Measurements from ENCODE around the gene ZNF565.
A peak's percentile ranks its signal among the peaks of the same experiment; 100 is the strongest.
"Not testable (repeated sequence)": the region's sequence is repeated elsewhere in the genome, so short reads cannot be mapped to it uniquely, and the experiment has no call there.

ZNF565 gene

GRCh38 chr19:36244066-36244465 lies 29.6 kb upstream of the ZNF565 start:
- H3K4me3 ChIP-seq (ENCODE audit: low read depth, low read length), result no peak overlapping the region
- no peaks in the 10 kb centered on the region for H3K27me3 ChIP-seq (ENCODE audit: control insufficient read depth, insufficient read depth, low read length)
- no peak overlapping the region for H3K9ac ChIP-seq (ENCODE audit: low read depth, low read length)
- no peaks in the 10 kb centered on the region for H3K36me3 ChIP-seq (ENCODE audit: control insufficient read depth, insufficient read depth, low read length)
- no peaks in the 10 kb centered on the region for H3K9me3 ChIP-seq (ENCODE audit: control insufficient read depth, insufficient read depth, low read length)
- peaks cover 15% of the 10 kb centered on the region for H3K4me1 ChIP-seq (ENCODE audit: control insufficient read depth, insufficient read depth, low read length)

- Histone ChIP-seq H3K36me3 (ENCODE audit: control insufficient read depth, insufficient read depth, low read length) (peaks cover 28% of the 10 kb centered on the region), H3K4me3 (ENCODE audit: low read depth, low read length) (no peak overlapping the region), H3K4me1 (ENCODE audit: control insufficient read depth, insufficient read depth, low read length) (peaks cover 9% of the 10 kb centered on the region), H3K27me3 (ENCODE audit: control insufficient read depth, insufficient read depth, low read length) (no peaks in the 10 kb centered on the region), H3K9ac (ENCODE audit: low read depth, low read length) (no peak overlapping the region), H3K9me3 (ENCODE audit: control insufficient read depth, insufficient read depth, low read length) (no peaks in the 10 kb centered on the region)
These were observed 22.5 kb upstream of the ZNF565 start for GRCh38 chr19:36236946-36237310.

- peaks cover 9% of the 10 kb centered on the region for H3K4me1 ChIP-seq (ENCODE audit: control insufficient read depth, insufficient read depth, low read length)
- H3K9me3 ChIP-seq (ENCODE audit: control insufficient read depth, insufficient read depth, low read length), result no peaks in the 10 kb centered on the region
- peaks cover 30% of the 10 kb centered on the region for H3K36me3 ChIP-seq (ENCODE audit: control insufficient read depth, insufficient read depth, low read length)
- no peak overlapping the region for H3K4me3 ChIP-seq (ENCODE audit: low read depth, low read length)
- no peak overlapping the region for H3K9ac ChIP-seq (ENCODE audit: low read depth, low read length)
- no peaks in the 10 kb centered on the region for H3K27me3 ChIP-seq (ENCODE audit: control insufficient read depth, insufficient read depth, low read length)
These were observed 22.0 kb upstream of the ZNF565 start for GRCh38 chr19:36236304-36236945.

- not testable (repeated sequence) for H3K9me3 ChIP-seq (ENCODE audit: control insufficient read depth, insufficient read depth, low read length); H3K4me1 ChIP-seq (ENCODE audit: control insufficient read depth, insufficient read depth, low read length); H3K4me3 ChIP-seq (ENCODE audit: low read depth, low read length); H3K27me3 ChIP-seq (ENCODE audit: control insufficient read depth, insufficient read depth, low read length); H3K9ac ChIP-seq (ENCODE audit: low read depth, low read length)
- H3K36me3 ChIP-seq (ENCODE audit: control insufficient read depth, insufficient read depth, low read length), result peaks cover 37% of the 10 kb centered on the region
These were observed 19.2 kb upstream of the ZNF565 start for GRCh38 chr19:36233626-36234025.

GRCh38 chr19:36225219-36225892 lies 10.9 kb upstream of the ZNF565 start:
- H3K27me3 ChIP-seq (ENCODE audit: control insufficient read depth, insufficient read depth, low read length), result no peaks in the 10 kb centered on the region
- peaks cover 4% of the 10 kb centered on the region for H3K4me1 ChIP-seq (ENCODE audit: control insufficient read depth, insufficient read depth, low read length)
- H3K9ac ChIP-seq (ENCODE audit: low read depth, low read length), result no peak overlapping the region
- no peak overlapping the region for H3K4me3 ChIP-seq (ENCODE audit: low read depth, low read length)
- no peaks in the 10 kb centered on the region for H3K9me3 ChIP-seq (ENCODE audit: control insufficient read depth, insufficient read depth, low read length)
- H3K36me3 ChIP-seq (ENCODE audit: control insufficient read depth, insufficient read depth, low read length), result peaks cover 24% of the 10 kb centered on the region

- Histone ChIP-seq H3K27me3 (ENCODE audit: control insufficient read depth, insufficient read depth, low read length) (no peaks in the 10 kb centered on the region), H3K9me3 (ENCODE audit: control insufficient read depth, insufficient read depth, low read length) (no peaks in the 10 kb centered on the region), H3K9ac (ENCODE audit: low read depth, low read length) (no peak overlapping the region), H3K36me3 (ENCODE audit: control insufficient read depth, insufficient read depth, low read length) (peaks cover 16% of the 10 kb centered on the region), H3K4me3 (ENCODE audit: low read depth, low read length) (no peak overlapping the region), H3K4me1 (ENCODE audit: control insufficient read depth, insufficient read depth, low read length) (peaks cover 4% of the 10 kb centered on the region)
These were observed 8.0 kb upstream of the ZNF565 start for GRCh38 chr19:36222503-36222902.

- Histone ChIP-seq H3K36me3 (ENCODE audit: control insufficient read depth, insufficient read depth, low read length) (peaks cover 19% of the 10 kb centered on the region), H3K9me3 (ENCODE audit: control insufficient read depth, insufficient read depth, low read length) (no peaks in the 10 kb centered on the region), H3K4me1 (ENCODE audit: control insufficient read depth, insufficient read depth, low read length) (peaks cover 4% of the 10 kb centered on the region), H3K27me3 (ENCODE audit: control insufficient read depth, insufficient read depth, low read length) (no peaks in the 10 kb centered on the region), H3K9ac (ENCODE audit: low read depth, low read length) (no peak overlapping the region), H3K4me3 (ENCODE audit: low read depth, low read length) (no peak overlapping the region)
These were observed 7.0 kb upstream of the ZNF565 start for GRCh38 chr19:36221474-36221873.

- H3K36me3 ChIP-seq (ENCODE audit: control insufficient read depth, insufficient read depth, low read length), result peaks cover 9% of the 10 kb centered on the region
These were observed 1.0 kb upstream of the ZNF565 start for GRCh38 chr19:36215276-36216123.

GRCh38 chr19:36212895-36213294 lies 1.6 kb downstream of the ZNF565 start:
- Histone ChIP-seq H3K9ac (ENCODE audit: low read depth, low read length) (no peak overlapping the region), H3K4me1 (ENCODE audit: control insufficient read depth, insufficient read depth, low read length) (no peaks in the 10 kb centered on the region), H3K27me3 (ENCODE audit: control insufficient read depth, insufficient read depth, low read length) (no peaks in the 10 kb centered on the region), H3K36me3 (ENCODE audit: control insufficient read depth, insufficient read depth, low read length) (peaks cover 5% of the 10 kb centered on the region), H3K4me3 (ENCODE audit: low read depth, low read length) (no peak overlapping the region), H3K9me3 (ENCODE audit: control insufficient read depth, insufficient read depth, low read length) (no peaks in the 10 kb centered on the region)

More at GRCh38 chr19:36215276-36216123, 1.0 kb upstream of the ZNF565 start:
- no peaks in the 10 kb centered on the region for H3K9me3 ChIP-seq (ENCODE audit: control insufficient read depth, insufficient read depth, low read length)
- peak overlapping the region; percentile 72 for H3K4me3 ChIP-seq (ENCODE audit: low read depth, low read length)
- peak overlapping the region; percentile 97 for H3K9ac ChIP-seq (ENCODE audit: low read depth, low read length)
- no peaks in the 10 kb centered on the region for H3K4me1 ChIP-seq (ENCODE audit: control insufficient read depth, insufficient read depth, low read length)
- H3K27me3 ChIP-seq (ENCODE audit: control insufficient read depth, insufficient read depth, low read length), result no peaks in the 10 kb centered on the region

GRCh38 chr19:36210497-36210896 lies 4.0 kb downstream of the ZNF565 start:
- H3K9me3 ChIP-seq (ENCODE audit: control insufficient read depth, insufficient read depth, low read length), result no peaks in the 10 kb centered on the region
- no peaks in the 10 kb centered on the region for H3K36me3 ChIP-seq (ENCODE audit: control insufficient read depth, insufficient read depth, low read length)
- H3K4me3 ChIP-seq (ENCODE audit: low read depth, low read length), result no peak overlapping the region
- no peaks in the 10 kb centered on the region for H3K4me1 ChIP-seq (ENCODE audit: control insufficient read depth, insufficient read depth, low read length)
- H3K9ac ChIP-seq (ENCODE audit: low read depth, low read length), result no peak overlapping the region
- no peaks in the 10 kb centered on the region for H3K27me3 ChIP-seq (ENCODE audit: control insufficient read depth, insufficient read depth, low read length)

- no peaks in the 10 kb centered on the region for H3K4me1 ChIP-seq (ENCODE audit: control insufficient read depth, insufficient read depth, low read length)
- H3K4me3 ChIP-seq (ENCODE audit: low read depth, low read length), result no peak overlapping the region
- H3K9ac ChIP-seq (ENCODE audit: low read depth, low read length), result no peak overlapping the region
- H3K36me3 ChIP-seq (ENCODE audit: control insufficient read depth, insufficient read depth, low read length), result no peaks in the 10 kb centered on the region
- no peaks in the 10 kb centered on the region for H3K9me3 ChIP-seq (ENCODE audit: control insufficient read depth, insufficient read depth, low read length)
- no peaks in the 10 kb centered on the region for H3K27me3 ChIP-seq (ENCODE audit: control insufficient read depth, insufficient read depth, low read length)
These were observed 5.1 kb downstream of the ZNF565 start for GRCh38 chr19:36209372-36209771.

All from iPS-15b (cell line).